H1 (cell line): Measurements from ENCODE around the gene PDCL3. TPM values are rescaled to one million over a fixed set of nuclear protein-coding genes. Genes with fewer than 3 reads are reported as not detected.

Experiments used
- CTCF ChIA-PET: fragments of 300-600 bp; sonication (Branson Sonifier 250); formaldehyde crosslinking; loops from one replicate; lab custom pipeline; 2021; ENCODE audit not compliant: partially characterized antibody; lab: Charles Lee
- POLR2A ChIA-PET: fragments of 300-600 bp; sonication (Branson Sonifier 250); formaldehyde crosslinking; loops from one replicate; lab custom pipeline; 2021; ENCODE audit warnings: inconsistent platforms; ENCODE audit not compliant: partially characterized antibody; lab: Charles Lee
- DNase-seq, 2 experiments: peaks; one replicate each; pipeline versions ENCODE4 v3.0.0 to v3.0.0-alpha.2; 2010 to 2022; ENCODE audit warnings: low spot score in 2 of 2, low read depth in 1 of 2, mixed read lengths in 1 of 2
- FAIRE-seq: peaks from 2 replicates; lab custom pipeline; 2011; peaks lifted over from hg19 to GRCh38; lab: Jason Lieb, UNC
- H2AFZ ChIP-seq: 2 replicates; pipeline ENCODE4 v1.8.1; 2012; ENCODE audit warnings: low read length, inconsistent platforms
- H2AK5ac ChIP-seq: 2 replicates; pipeline ENCODE4 v1.6.1; 2013; ENCODE audit warnings: low read depth, low read length
- H2BK120ac ChIP-seq: replicated peaks from 2 replicates; pipeline ENCODE3; 2013; ENCODE audit warnings: low read depth, low read length, inconsistent platforms
- H2BK12ac ChIP-seq: 2 replicates; pipeline ENCODE4 v1.6.1; 2013; ENCODE audit warnings: low read depth, low read length
- H2BK15ac ChIP-seq: 2 replicates; pipeline ENCODE4 v1.6.1; 2013; ENCODE audit warnings: low read length
- H2BK20ac ChIP-seq: 2 replicates; pipeline ENCODE4 v1.6.1; 2013; ENCODE audit warnings: low read length
- H2BK5ac ChIP-seq: 2 replicates; pipeline ENCODE4 v1.6.1; 2013; ENCODE audit warnings: low read depth, low read length
- H3K14ac ChIP-seq: 2 replicates; pipeline ENCODE4 v1.6.1; 2013; ENCODE audit warnings: inconsistent platforms; ENCODE audit not compliant: insufficient read length
- H3K18ac ChIP-seq: 2 replicates; pipeline ENCODE4 v1.6.1; 2013; ENCODE audit warnings: low read length; ENCODE audit errors: extremely low read depth
- H3K23ac ChIP-seq: 2 replicates; pipeline ENCODE4 v1.6.1; 2013; ENCODE audit warnings: inconsistent platforms; ENCODE audit not compliant: insufficient read length
- H3K23me2 ChIP-seq: 2 replicates; pipeline ENCODE4 v1.6.1; 2013; ENCODE audit warnings: low read depth, low read length
- H3K27ac ChIP-seq: 2 replicates; pipeline ENCODE4 v1.6.1; 2011; ENCODE audit warnings: low read depth, low read length, inconsistent platforms
- H3K27me3 ChIP-seq, 4 experiments: replicated peaks in 1 of 4; 1 replicate in 1 of 4; 2 replicates in 3 of 4; pipeline versions ENCODE4 v1.6.1 to v1.8.1; 2011 to 2013; ENCODE audit warnings: low read length in 3 of 4, mild to moderate bottlenecking in 3 of 4, inconsistent platforms in 2 of 4, mixed read lengths in 2 of 4, moderate library complexity in 1 of 4; ENCODE audit not compliant: control insufficient read depth in 3 of 4, insufficient read depth in 3 of 4; ENCODE audit errors: extremely low read depth in 1 of 4
- H3K36me3 ChIP-seq, 4 experiments: 2 replicates each; pipeline versions ENCODE4 v1.6.1 to v1.8.1; 2011 to 2013; ENCODE audit warnings: mild to moderate bottlenecking in 4 of 4, low read length in 3 of 4, moderate library complexity in 2 of 4, control low read depth in 1 of 4, inconsistent platforms in 1 of 4; ENCODE audit not compliant: insufficient read depth in 4 of 4, control insufficient read depth in 2 of 4
- H3K4ac ChIP-seq: replicated peaks from 2 replicates; pipeline ENCODE3; 2013; ENCODE audit warnings: low read length, low read depth, mixed read lengths, inconsistent platforms; ENCODE audit not compliant: insufficient read length
- H3K4me1 ChIP-seq, 4 experiments: replicated peaks in 1 of 4; 1 replicate in 1 of 4; 2 replicates in 3 of 4; pipeline versions ENCODE4 v1.6.1 to v1.8.1; 2011 to 2013; ENCODE audit warnings: low read length in 3 of 4, inconsistent platforms in 2 of 4, mixed read lengths in 1 of 4; ENCODE audit not compliant: insufficient read depth in 4 of 4, control insufficient read depth in 3 of 4
- H3K4me2 ChIP-seq, 2 experiments: 2 replicates each; pipeline versions ENCODE4 v1.6.1 to v1.8.1; 2011 to 2013; ENCODE audit warnings: low read depth in 2 of 2, low read length in 2 of 2, control low read depth in 1 of 2, inconsistent platforms in 1 of 2, mild to moderate bottlenecking in 1 of 2; ENCODE audit not compliant: insufficient read depth in 1 of 2
- H3K4me3 ChIP-seq, 4 experiments: fragments of 200-600, 300-600 bp in 1 of 4; sonication (generic), shearing (Covaris generic), sonication (Bioruptor Twin) in 1 of 4; 2 replicates each; pipeline versions ENCODE4 v1.5.1 to v1.8.1; 2011 to 2016; ENCODE audit warnings: low read length in 4 of 4, low read depth in 3 of 4, control low read depth in 2 of 4, inconsistent platforms in 2 of 4, mild to moderate bottlenecking in 2 of 4, mixed read lengths in 1 of 4, moderate library complexity in 1 of 4; ENCODE audit not compliant: insufficient read depth in 2 of 4; ENCODE audit errors: extremely low read depth in 1 of 4
- H3K56ac ChIP-seq: replicated peaks from 2 replicates; pipeline ENCODE3; 2013; ENCODE audit warnings: low read depth, mild to moderate bottlenecking, mixed read lengths, low read length, inconsistent platforms; ENCODE audit not compliant: insufficient read length
- H3K79me1 ChIP-seq: 2 replicates; pipeline ENCODE4 v1.6.1; 2013; ENCODE audit warnings: low read depth, low read length, control low read depth
- H3K79me2 ChIP-seq, 2 experiments: 2 replicates each; pipeline versions ENCODE4 v1.6.1 to v1.8.1; 2012 to 2013; ENCODE audit warnings: low read length in 2 of 2, mild to moderate bottlenecking in 2 of 2, inconsistent platforms in 1 of 2; ENCODE audit not compliant: insufficient read depth in 2 of 2, control insufficient read depth in 1 of 2
- H3K9ac ChIP-seq, 4 experiments: replicated peaks in 1 of 4; 1 replicate in 1 of 4; 2 replicates in 3 of 4; pipeline versions ENCODE4 v1.6.1 to v1.8.1; 2011 to 2013; ENCODE audit warnings: low read depth in 3 of 4, low read length in 3 of 4, control low read depth in 2 of 4, mild to moderate bottlenecking in 2 of 4, moderate library complexity in 2 of 4, inconsistent platforms in 1 of 4; ENCODE audit errors: extremely low read depth in 1 of 4
- H3K9me3 ChIP-seq, 2 experiments: 2 replicates each; pipeline versions ENCODE4 v1.6.1 to v1.8.1; 2012 to 2013; ENCODE audit warnings: mild to moderate bottlenecking in 2 of 2, moderate library complexity in 2 of 2, control low read depth in 1 of 2, inconsistent platforms in 1 of 2, low read depth in 1 of 2, low read length in 1 of 2, mixed read lengths in 1 of 2; ENCODE audit not compliant: insufficient read depth in 2 of 2
- H4K20me1 ChIP-seq, 2 experiments: replicated peaks in 1 of 2; 2 replicates each; pipeline versions ENCODE3 to v1.8.1; 2011 to 2013; ENCODE audit warnings: inconsistent platforms in 2 of 2, low read length in 2 of 2, mild to moderate bottlenecking in 1 of 2; ENCODE audit not compliant: insufficient read depth in 2 of 2, control insufficient read depth in 1 of 2
- H4K5ac ChIP-seq: 2 replicates; pipeline ENCODE4 v1.6.1; 2013; ENCODE audit warnings: low read length, low read depth, mixed read lengths, inconsistent platforms; ENCODE audit not compliant: insufficient read length
- H4K8ac ChIP-seq: 2 replicates; pipeline ENCODE4 v1.8.0; 2013; ENCODE audit warnings: mild to moderate bottlenecking, moderate library complexity, low read length, inconsistent platforms; ENCODE audit not compliant: insufficient read depth; ENCODE audit errors: extremely low read depth
- H4K91ac ChIP-seq: replicated peaks from 2 replicates; pipeline ENCODE3; 2013; ENCODE audit warnings: low read length, mixed read lengths, inconsistent platforms; ENCODE audit not compliant: insufficient read length
- ASH2L ChIP-seq: fragments of 200-600, 300-600 bp; sonication (generic); IDR thresholded peaks from one replicate; pipeline ENCODE4 v1.7.1; 2017; ENCODE audit warnings: low read length
- BACH1 ChIP-seq: IDR thresholded peaks from 2 replicates; pipeline ENCODE4 v1.6.1; 2012; ENCODE audit warnings: low read length, improper control_type of control experiment
- CHD2 ChIP-seq: IDR thresholded peaks from 2 replicates; pipeline ENCODE4 v1.6.1; 2012; ENCODE audit warnings: low read length, improper control_type of control experiment
- CTCF ChIP-seq, 3 experiments: IDR thresholded peaks; 1 replicate in 2 of 3; 2 replicates in 1 of 3; pipeline versions ENCODE4 v1.5.1 to v1.6.1; 2011; ENCODE audit warnings: low read length in 3 of 3, mild to moderate bottlenecking in 3 of 3, inconsistent platforms in 2 of 3, low read depth in 1 of 3, moderate library complexity in 1 of 3; ENCODE audit not compliant: insufficient read depth in 1 of 3; ENCODE audit errors: control extremely low read depth in 1 of 3
- NANOG ChIP-seq: IDR thresholded peaks from 2 replicates; pipeline ENCODE4 v1.6.1; 2011; ENCODE audit warnings: low read length, low read depth, mild to moderate bottlenecking, inconsistent platforms; ENCODE audit not compliant: insufficient read depth, poor library complexity, severe bottlenecking
- NRF1 ChIP-seq: IDR thresholded peaks from 2 replicates; pipeline ENCODE4 v1.6.1; 2011; ENCODE audit warnings: mild to moderate bottlenecking, low read depth, low read length, improper control_type of control experiment
- PHF8 ChIP-seq: fragments of 200-600 bp; sonication (generic); conservative IDR thresholded peaks from 2 replicates; pipeline ENCODE4 v1.7.1; 2012; ENCODE audit warnings: low read depth, mild to moderate bottlenecking, inconsistent platforms, low read length, moderate library complexity
- SIN3A ChIP-seq, 2 experiments: IDR thresholded peaks in 1 of 2; conservative IDR thresholded peaks in 1 of 2; 2 replicates each; pipeline ENCODE4 v1.6.1; 2011 to 2012; ENCODE audit warnings: low read length in 2 of 2, improper control_type of control experiment in 1 of 2, low read depth in 1 of 2, mild to moderate bottlenecking in 1 of 2
- SRF ChIP-seq: IDR thresholded peaks from 2 replicates; pipeline ENCODE4 v1.6.1; 2011; ENCODE audit warnings: mild to moderate bottlenecking, low read depth, low read length, moderate library complexity
- SUZ12 ChIP-seq: fragments of 200-600 bp; sonication (generic); IDR thresholded peaks from 2 replicates; pipeline ENCODE4 v1.6.1; 2012; ENCODE audit warnings: mild to moderate bottlenecking, inconsistent platforms, low read length, moderate library complexity, mixed read lengths
- TCF12 ChIP-seq: IDR thresholded peaks from 2 replicates; pipeline ENCODE4 v1.6.1; 2011; ENCODE audit warnings: low read depth, mild to moderate bottlenecking, low read length
- YY1 ChIP-seq: IDR thresholded peaks from 2 replicates; pipeline ENCODE4 v1.6.1; 2011; ENCODE audit warnings: low read depth, mild to moderate bottlenecking, low read length
- WGBS, 2 experiments: shearing (Covaris generic) in 1 of 2; methylation state at CpG; one replicate each; pipeline versions ENCODE4 v1.1.6 to v1.1.7; 2013 to 2015; ENCODE audit warnings: low lambda C conversion rate in 2 of 2, mixed read lengths in 2 of 2, inconsistent platforms in 1 of 2, low coverage in 1 of 2, missing lambda C conversion rate in 1 of 2; ENCODE audit not compliant: insufficient replicate concordance in 2 of 2, insufficient coverage in 1 of 2, insufficient read length in 1 of 2; ENCODE audit errors: extremely low coverage in 1 of 2, missing lambda C conversion rate in 1 of 2; 5-methylcytosine and 5-hydroxymethylcytosine counted together
- polyA plus RNA-seq, 7 experiments: library from polyadenylated mRNA; depleted of rRNA in 3 of 7; stranded (reverse) in 5 of 7; unstranded in 2 of 7; fragments of >200 nt in 5 of 7; fragments of 200-250 nt in 2 of 7; gene quantifications; 1 replicate in 5 of 7; 2 replicates in 1 of 7; 4 replicates in 1 of 7; pipeline versions ENCODE4 v1.2.1 to v1.2.3, GENCODE V29; 2011 to 2013; ENCODE audit warnings: missing spikeins in 2 of 7, mixed read lengths in 2 of 7
- total RNA-seq: library from RNA; stranded (reverse); fragmentation: NEBNext Ultra II Directional; extraction: Animal tissue kit (Norgen Biotek cat#: 25700); gene quantifications from 2 replicates; pipeline ENCODE4 v1.2.1, GENCODE V29; 2021

PDCL3 gene
- total and polyA plus RNA-seq, 2 of the 8 experiments (the other 6 are each of a cell fraction or from before 2014, with no cell fraction given): 19.8 to 29.4 TPM

- Histone ChIP-seq H2BK120ac (no peak overlapping the region), H3K9ac (no peak overlapping the region), H3K4me3 (no peak overlapping the region), H3K4me1 (peaks cover 0 to 2% (median 0%) of the 10 kb centered on the region in 4 experiments; a peak in 1 of 7 replicates), H2BK12ac (no peak overlapping the region), H3K4me2 (no peak overlapping the region), H4K20me1 (no peaks in the 10 kb centered on the region), H3K23me2 (no peaks in the 10 kb centered on the region), H3K79me2 (no peaks in the 10 kb centered on the region), H4K8ac (no peak overlapping the region), H2BK5ac (no peak overlapping the region), H3K18ac (no peak overlapping the region), H4K5ac (no peak overlapping the region), H2AFZ (no peak overlapping the region), H2AK5ac (no peak overlapping the region), H3K56ac (no peak overlapping the region), H4K91ac (no peak overlapping the region), H3K9me3 (peaks cover 9 to 14% of the 10 kb centered on the region in 2 experiments), H3K4ac (no peak overlapping the region), H3K27ac (no peak overlapping the region), H3K27me3 (no peaks in the 10 kb centered on the region), H3K79me1 (no peaks in the 10 kb centered on the region), H2BK20ac (no peak overlapping the region), H2BK15ac (no peak overlapping the region), H3K23ac (no peak overlapping the region), H3K36me3 (no peaks in the 10 kb centered on the region; a peak in 1 of 8 replicates), H3K14ac (no peak overlapping the region)
- no peak for FAIRE-seq
- ChIA-PET POLR2A (interaction anchor here (0.8 to 1.2 kb wide), 2 partner anchors 13 to 22 kb away, joined by 3 to 5 read pairs; partner anchors contain the start of gene PDCL3), CTCF (no interaction called here)
- no peak for DNase-seq
- 70% methylated on average over 3 of the region's 3 CpGs; no CpG with 5 or more reads in 1 of the 2 experiments for WGBS, 2 experiments
- TF ChIP-seq BACH1: no peak
- TF ChIP-seq SRF: no peak
- no peak for TF ChIP-seq SUZ12
- no peak for TF ChIP-seq CHD2
- TF ChIP-seq NRF1: no peak
- TF ChIP-seq SIN3A (conservative IDR thresholded peaks at IDR 0.05 in 1 of 2, IDR thresholded peaks at IDR 0.05 in 1 of 2; ENCODE audit: low read depth in 1 of 2, low read length in 2 of 2): no peak
- no peak for TF ChIP-seq CTCF (IDR thresholded peaks at IDR 0.05; ENCODE audit: control extremely low read depth in 1 of 3, insufficient read depth in 1 of 3, low read depth in 1 of 3, low read length in 3 of 3)
- no peak for TF ChIP-seq NANOG
- no peak for TF ChIP-seq ASH2L
- TF ChIP-seq PHF8: no peak
- TF ChIP-seq YY1: no peak
- TF ChIP-seq TCF12: no peak
These were observed 21.4 kb upstream of the PDCL3 start for GRCh38 chr2:100541404-100541803.
